HG03045 (cell line): ENCODE results near the gene PTHLH.

Source experiments
- ATAC-seq: cut with Tn5 transposase; IDR thresholded peaks from one replicate; pipeline ENCODE4 v1.9.1; 2021; ENCODE audit warnings: mild to moderate bottlenecking, moderate library complexity; ENCODE audit not compliant: unreplicated experiment

The PTHLH gene

DNA sequence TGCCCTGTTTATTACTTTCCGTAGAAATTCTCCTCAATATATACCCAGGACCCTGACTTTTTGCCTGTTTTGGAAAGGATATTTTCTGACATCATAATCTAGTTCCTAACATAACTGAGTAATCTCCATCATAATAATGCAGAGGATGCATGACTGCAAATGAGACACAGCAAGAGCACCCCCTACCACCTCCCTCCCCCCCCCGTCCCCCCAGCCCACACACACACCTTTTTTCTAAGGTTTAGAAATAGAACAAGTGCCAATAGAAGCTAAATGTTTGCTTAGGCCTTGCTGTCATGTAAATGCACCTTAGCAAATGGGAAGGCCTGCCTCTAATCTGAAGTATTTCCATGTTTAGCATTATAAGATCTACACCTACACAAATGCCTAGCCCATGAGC, at the start of gene PTHLH:
TSS of gene PTHLH (minus strand) at position 13 of the 400 bp plus-strand sequence. CDS start 3,239 bp downstream, outside the sequence.
- ATAC-seq = no peak

DNA sequence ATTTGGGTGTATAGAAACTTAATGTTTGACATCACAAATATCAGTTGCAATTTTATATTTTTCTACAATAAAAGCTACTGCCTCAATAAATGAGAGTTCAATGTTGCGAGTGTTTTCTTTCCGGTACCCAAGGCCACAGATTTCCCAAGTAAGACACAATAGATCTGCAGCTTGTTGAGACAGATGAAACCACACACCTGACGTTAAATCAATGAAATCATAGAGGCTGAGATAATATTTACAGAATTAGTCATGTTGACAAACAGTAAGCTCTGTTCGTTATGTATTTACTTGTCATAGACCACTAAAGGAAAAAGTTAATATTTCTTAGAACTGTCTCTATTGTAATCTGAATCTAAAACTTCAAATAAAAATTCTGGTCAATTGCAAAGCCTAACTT, 49.2 kb upstream of the PTHLH start:
- ATAC-seq = no peak

DNA sequence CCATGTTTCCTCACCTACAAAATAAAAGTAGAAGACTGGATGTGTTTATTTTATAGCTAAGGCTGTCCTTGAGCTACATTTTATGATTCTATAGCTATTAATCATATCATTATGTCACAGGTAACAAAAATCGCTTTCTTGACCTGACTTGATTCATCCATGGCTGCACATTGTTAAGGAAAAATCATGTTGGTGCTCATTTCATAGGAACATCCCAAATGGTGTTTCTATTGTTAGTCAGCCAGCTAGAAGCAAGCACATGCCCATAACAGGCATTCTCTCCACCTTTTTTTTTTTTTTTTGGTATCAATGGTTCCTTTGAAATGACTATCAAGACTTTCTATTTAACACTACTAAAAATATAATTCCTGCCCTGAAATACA, 45.3 kb upstream of the PTHLH start:
- no peak for ATAC-seq

GRCh38 chr12:28017126-28017872, 44.8 kb upstream of the PTHLH start:
- no peak for ATAC-seq

- ATAC-seq = no peak
Observed at GRCh38 chr12:28015165-28015564, 42.6 kb upstream of the PTHLH start.

- no peak for ATAC-seq
Observed at GRCh38 chr12:28014196-28014595, 41.7 kb upstream of the PTHLH start.

- no peak for ATAC-seq
Observed at GRCh38 chr12:28012333-28012918, 39.9 kb upstream of the PTHLH start.

DNA sequence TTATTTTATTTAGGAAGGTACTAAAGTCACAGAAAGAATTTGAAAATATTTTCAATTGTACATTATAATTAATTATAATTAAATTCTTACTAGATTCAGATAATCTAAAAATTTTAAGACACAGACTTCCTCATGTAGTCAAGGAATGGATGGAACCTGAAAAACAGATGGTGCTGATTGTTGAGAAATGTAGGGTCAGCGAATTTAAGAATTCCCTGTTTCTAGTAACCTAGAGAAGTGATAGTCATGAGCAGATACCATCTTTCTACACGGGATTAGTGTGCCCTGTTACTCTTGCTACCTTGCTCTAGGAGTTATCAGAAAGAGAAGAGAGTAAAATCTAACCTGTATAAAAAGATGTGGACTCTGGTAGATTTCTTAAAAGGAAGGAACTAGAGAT, 37.5 kb upstream of the PTHLH start:
- no peak for ATAC-seq

GRCh38 chr12:27999970-28000369, 27.4 kb upstream of the PTHLH start:
- ATAC-seq = no peak

DNA sequence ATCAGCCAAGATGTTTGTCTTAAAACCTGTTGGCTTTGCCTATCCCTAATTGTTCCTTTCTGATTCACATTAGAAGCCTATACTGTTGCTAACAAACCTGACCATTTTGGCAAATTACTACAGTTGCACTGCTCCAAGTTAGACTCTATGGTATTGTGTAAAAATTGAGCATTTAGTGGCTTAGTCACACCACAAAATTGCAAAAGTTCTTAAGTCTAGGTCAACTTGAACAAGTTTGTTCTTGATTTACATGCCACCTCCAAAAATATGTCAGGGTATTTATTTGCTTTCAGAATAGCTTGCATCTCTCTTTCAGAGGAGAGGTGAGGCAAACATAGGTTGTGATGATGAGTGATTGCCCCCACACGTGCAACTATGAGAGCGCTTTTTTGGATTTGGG, 27.0 kb upstream of the PTHLH start:
- ATAC-seq = no peak

- no peak for ATAC-seq
Observed at GRCh38 chr12:27998658-27999057, 26.1 kb upstream of the PTHLH start.

DNA sequence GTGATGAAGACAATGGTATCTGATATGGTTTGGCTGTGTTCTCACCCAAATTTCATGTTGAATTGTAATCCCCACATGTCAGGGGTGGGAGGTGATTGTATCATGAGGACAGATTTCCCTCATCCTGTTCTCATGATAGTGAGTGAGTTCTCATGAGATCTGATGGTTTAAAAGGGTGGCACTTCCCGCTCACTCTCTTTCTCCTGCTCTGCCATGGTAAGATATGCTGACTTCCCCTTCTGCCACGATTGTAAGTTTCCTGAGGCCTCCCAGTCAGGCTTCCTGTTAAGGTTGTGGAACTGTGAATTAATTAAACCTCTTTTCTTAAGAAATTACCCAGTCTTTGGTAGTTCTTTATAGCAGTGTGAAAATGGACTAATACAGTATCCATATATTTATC, 25.6 kb upstream of the PTHLH start:
- ATAC-seq = no peak

- ATAC-seq = no peak
Observed at GRCh38 chr12:27996761-27997160, 24.2 kb upstream of the PTHLH start.

- no peak for ATAC-seq
Observed at GRCh38 chr12:27995406-27995805, 22.9 kb upstream of the PTHLH start.

DNA sequence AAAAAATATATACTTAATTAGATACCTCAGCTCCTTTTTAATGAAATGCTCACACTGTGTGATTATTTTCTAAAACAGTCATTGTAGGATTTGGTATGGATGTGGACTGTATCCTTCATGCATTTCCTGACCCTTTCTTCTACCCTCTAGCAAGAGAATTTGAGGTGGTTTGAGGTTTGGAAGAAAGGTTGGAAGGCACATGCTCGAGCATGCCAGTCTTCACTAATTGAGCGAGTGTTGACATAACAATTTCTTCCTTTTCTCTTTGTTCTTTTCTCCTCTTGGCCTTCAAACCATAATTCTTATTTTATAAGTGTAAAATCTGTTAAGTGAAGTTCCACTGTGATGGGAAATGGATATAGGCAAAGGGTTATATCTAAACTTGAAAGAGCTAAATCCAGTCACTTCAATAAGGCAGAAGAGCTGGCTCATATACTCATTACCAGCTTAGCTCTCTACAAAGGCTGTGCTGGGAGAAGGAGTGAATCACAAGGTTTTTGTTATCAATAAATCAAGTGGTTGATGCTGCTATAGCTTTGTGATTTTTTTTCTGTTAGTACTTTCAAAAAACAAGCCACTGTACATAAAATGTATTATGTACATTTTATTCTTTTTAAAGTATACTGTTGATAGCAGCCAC, 16.2 kb upstream of the PTHLH start:
- ATAC-seq = no peak

DNA sequence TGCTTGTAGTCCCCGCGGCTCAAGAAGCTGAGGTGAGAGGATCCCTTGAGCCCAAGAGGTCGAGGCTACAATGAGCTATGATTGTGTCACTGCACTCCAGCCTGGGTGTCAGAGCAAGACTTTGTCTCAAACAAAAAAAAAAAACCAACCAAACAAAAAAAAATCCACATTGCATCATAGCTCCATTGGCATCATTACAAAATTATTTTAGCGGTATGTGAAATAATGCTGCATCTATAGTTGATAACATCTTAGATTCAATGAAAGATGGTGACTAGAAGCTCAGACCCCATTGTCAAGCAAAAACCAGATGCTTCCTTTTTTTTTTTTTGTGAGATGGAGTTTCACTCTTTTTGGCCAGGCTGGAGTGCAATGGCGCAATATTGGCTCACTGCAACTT, 14.8 kb upstream of the PTHLH start:
- no peak for ATAC-seq

DNA sequence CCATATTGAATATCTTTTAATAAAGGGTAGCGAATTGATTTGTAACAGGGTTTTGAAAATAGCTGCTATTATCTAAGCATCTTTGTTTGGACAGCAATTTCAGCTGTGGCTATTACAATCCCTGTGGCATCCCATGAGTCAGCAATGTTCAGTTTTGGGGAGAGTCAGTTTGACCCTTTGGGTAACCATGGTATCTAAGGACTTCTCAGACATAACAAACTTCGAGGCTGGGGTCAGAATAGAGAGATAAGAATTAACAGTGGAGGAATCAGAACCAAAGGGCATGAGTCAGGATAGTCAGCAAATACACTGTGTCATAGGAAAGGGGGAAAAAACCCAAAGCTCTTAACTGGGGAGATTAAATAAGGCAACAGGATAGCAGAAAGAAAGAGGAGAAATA, 11.7 kb upstream of the PTHLH start:
- ATAC-seq = no peak

- ATAC-seq = no peak
Observed at GRCh38 chr12:27982951-27983350, 10.4 kb upstream of the PTHLH start.

DNA sequence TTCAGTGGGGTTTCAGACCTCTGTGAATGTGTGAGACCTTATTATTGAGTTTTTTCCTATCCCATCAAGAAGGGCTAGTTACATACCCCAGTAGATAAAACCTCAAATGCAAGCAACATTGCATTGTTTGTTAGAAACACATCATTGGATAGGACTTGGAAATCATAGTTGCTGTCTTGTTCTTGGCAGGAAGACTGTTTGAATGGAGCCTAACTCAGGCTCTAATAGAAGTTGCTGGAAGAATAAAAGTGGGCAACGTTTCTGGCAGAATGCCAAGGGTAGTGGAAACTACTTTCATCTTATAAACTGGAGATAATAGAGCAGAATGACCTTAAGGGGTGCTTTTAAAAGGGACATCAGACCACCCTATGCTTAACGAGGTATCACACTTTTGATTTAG, 9.9 kb upstream of the PTHLH start:
- ATAC-seq = no peak

- no peak for ATAC-seq
Observed at GRCh38 chr12:27981874-27982273, 9.3 kb upstream of the PTHLH start.

DNA sequence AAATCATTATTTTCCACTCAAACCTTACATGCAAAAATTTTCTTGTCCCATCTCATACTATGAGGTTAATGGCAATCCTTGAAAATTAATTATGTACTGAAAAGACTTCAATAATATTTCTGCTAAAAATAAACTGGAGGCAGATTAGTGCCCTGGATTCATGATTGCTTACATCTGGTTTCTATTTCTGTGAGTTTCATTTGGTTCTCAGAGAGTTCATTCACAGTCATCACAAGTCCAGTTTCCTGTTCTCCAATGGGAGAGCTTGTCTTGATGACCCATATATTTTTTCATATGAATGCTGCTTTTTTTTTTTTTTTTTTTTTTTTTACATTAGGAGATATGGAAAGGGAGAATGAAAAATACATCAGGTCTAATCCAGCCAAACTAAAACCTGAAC, 6.6 kb upstream of the PTHLH start:
- no peak for ATAC-seq
